ENCODE data around the gene EHD2. TPM values are rescaled to one million over a fixed set of nuclear protein-coding genes. Genes with fewer than 3 reads are reported as not detected.
A peak's percentile ranks its signal among the peaks of the same experiment; 100 is the strongest.

EHD2 gene
- total and polyA plus RNA-seq, 2 of the 13 experiments (the other 11 are each of a cell fraction or from before 2014, with no cell fraction given), result 0.09 to 0.28 TPM

DNA sequence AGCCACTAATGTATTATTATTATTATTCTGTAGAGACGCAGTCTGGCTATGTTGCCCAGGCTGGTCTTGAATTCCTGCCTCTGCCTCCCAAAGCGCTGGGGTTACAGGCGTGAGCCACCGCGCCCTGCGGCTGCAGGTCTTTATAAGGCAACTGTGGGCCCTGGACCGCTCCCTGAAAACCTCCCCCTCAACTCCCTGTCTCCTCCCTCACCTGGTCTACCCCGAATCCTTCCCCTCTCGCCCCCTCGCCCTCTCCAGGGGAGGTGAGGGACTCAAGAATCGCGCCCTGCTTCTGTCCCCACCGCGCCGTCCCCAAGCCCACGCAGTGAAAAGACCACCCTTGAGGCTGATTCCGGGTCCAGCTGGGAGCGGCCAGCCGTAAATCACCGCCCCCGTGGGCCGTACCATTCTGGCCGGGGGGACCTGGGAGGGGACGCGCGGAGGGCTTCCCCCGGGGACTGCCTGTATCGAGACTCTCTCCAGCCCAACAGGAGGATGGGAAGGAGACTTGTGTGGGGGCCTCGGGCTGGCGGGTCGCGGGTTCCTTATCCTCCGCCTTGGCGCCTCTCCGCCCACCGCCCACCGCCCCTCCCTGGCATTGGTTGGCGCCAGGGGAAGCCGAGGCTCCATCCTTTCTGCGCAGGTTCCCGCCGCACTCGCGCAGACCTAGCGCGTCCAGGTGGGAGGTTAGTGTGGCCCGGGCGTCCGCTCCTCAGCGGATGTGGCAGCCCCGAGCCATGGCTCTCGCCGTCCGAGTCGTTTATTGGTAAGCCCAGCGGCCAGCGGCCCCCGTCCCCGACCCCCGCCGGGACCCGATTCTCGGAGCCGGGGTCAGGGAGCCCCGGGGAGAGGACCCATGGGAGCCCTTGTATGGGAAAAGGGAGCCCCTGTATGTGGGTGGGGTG, 65.1 kb downstream of the EHD2 start, which contains the start of gene SELENOW (continued):
- TF ChIP-seq MEIS1 (CRISPR knock-in tag; IDR thresholded peaks at IDR 0.05; ENCODE audit: borderline replicate concordance), result peak; percentile 56; the same call in 1 of the 2 replicates
- peak; percentile 32 for TF ChIP-seq PAXIP1 (CRISPR knock-in tag; conservative IDR thresholded peaks at IDR 0.05)
- peak; percentile 44 for TF ChIP-seq HNRNPK (IDR thresholded peaks at IDR 0.05; ENCODE audit: low read depth, low read length, poor library complexity, severe bottlenecking)
- peak; percentile 77 for TF ChIP-seq ZNF292 (CRISPR knock-in tag; IDR thresholded peaks at IDR 0.05; ENCODE audit: borderline replicate concordance, low read depth)
- TF ChIP-seq, protein P1, sequence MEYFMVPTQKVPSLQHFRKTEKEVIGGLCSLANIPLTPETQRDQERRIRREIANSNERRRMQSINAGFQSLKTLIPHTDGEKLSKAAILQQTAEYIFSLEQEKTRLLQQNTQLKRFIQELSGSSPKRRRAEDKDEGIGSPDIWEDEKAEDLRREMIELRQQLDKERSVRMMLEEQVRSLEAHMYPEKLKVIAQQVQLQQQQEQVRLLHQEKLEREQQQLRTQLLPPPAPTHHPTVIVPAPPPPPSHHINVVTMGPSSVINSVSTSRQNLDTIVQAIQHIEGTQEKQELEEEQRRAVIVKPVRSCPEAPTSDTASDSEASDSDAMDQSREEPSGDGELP (IDR thresholded peaks at IDR 0.05; ENCODE audit: borderline replicate concordance, low read depth), result peak; percentile 90
- no peak for TF ChIP-seq ZNF713 (CRISPR knock-in tag; IDR thresholded peaks at IDR 0.05)
- TF ChIP-seq BRD4 (CRISPR knock-in tag; IDR thresholded peaks at IDR 0.05), result peak; percentile 56; the same call in 1 of the 2 replicates
- TF ChIP-seq UBTF (CRISPR knock-in tag; IDR thresholded peaks at IDR 0.05), result peak; percentile 36
- TF ChIP-seq NCOA1 (CRISPR knock-in tag; IDR thresholded peaks at IDR 0.05), result 0 out of 2 replicates have a peak, but pooled peaks have one; percentile 32
- peak; percentile 61; the same call in 1 of the 2 replicates for TF ChIP-seq HNF1B (CRISPR knock-in tag; IDR thresholded peaks at IDR 0.05)
- TF ChIP-seq ISX (CRISPR knock-in tag; conservative IDR thresholded peaks at IDR 0.05), result 0 out of 2 replicates have a peak, but pooled peaks have one; percentile 78
- 0 out of 2 replicates have a peak, but pooled peaks have one; percentile 26 for TF ChIP-seq SRF (IDR thresholded peaks at IDR 0.05; ENCODE audit: low read depth, low read length)
- TF ChIP-seq ZNF414 (CRISPR knock-in tag; IDR thresholded peaks at IDR 0.05), result peak; percentile 29; the same call in 1 of the 2 replicates
- TF ChIP-seq NR2F6 (IDR thresholded peaks at IDR 0.05), result no peak
- no peak for TF ChIP-seq NR2F6 (CRISPR knock-in tag; IDR thresholded peaks at IDR 0.05)
- no peak for TF ChIP-seq SMC3 (IDR thresholded peaks at IDR 0.05; ENCODE audit: low read length)
- TF ChIP-seq, protein P2, sequence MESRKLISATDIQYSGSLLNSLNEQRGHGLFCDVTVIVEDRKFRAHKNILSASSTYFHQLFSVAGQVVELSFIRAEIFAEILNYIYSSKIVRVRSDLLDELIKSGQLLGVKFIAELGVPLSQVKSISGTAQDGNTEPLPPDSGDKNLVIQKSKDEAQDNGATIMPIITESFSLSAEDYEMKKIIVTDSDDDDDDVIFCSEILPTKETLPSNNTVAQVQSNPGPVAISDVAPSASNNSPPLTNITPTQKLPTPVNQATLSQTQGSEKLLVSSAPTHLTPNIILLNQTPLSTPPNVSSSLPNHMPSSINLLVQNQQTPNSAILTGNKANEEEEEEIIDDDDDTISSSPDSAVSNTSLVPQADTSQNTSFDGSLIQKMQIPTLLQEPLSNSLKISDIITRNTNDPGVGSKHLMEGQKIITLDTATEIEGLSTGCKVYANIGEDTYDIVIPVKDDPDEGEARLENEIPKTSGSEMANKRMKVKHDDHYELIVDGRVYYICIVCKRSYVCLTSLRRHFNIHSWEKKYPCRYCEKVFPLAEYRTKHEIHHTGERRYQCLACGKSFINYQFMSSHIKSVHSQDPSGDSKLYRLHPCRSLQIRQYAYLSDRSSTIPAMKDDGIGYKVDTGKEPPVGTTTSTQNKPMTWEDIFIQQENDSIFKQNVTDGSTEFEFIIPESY (CRISPR knock-in tag; IDR thresholded peaks at IDR 0.05), result no peak

All from HepG2 (cell line).